Activated CD8-positive, alpha-beta memory T cell treated with anti-CD3 and anti-CD28 coated beads, Interleukin-2, amount 50 U/mL, for 24 hours (primary cell): ENCODE data around the gene ADRB1.

ENCODE experiments used
- DNase-seq: peaks from one replicate; pipeline ENCODE4 v3.0.0-alpha.2; 2020; ENCODE audit errors: extremely low read depth

ADRB1 gene

DNA sequence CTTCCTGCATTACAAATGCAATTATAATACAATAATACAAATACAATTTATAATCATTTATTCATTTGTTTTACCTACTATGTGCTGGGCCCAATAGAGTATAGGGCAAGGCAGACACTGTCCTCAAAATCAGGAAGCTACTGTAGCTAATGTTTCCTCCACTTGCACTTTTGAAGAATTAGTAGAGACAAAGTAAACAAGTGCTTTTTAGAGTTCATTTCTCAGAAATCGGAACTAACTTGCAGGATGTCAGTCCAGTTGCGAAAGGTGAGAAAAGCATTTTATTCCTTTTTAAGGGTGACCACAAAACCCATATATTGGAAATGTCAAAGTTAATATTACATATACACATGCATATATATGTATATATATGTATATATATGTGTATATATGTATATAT is 14.2 kb downstream of the ADRB1 start:
- no peak for DNase-seq

DNA sequence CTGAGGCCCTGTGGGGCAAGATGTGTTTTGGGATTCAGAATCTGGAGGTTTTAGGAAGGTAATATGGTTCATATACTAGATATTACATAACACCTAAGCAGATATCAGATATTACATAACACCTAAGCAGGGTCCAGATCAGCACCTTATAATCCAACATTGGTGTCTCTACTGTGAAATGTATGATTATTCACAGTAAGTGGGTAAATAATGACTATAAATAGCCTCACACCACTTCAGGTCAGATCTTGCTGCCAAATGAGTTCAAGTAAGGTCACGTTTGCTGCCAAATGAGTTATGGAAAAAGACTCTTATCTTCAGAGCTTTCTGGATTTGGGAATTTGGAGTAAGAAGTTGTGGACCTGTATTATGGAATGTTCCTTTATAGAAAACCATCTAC is 14.6 kb downstream of the ADRB1 start:
- DNase-seq: no peak

DNA sequence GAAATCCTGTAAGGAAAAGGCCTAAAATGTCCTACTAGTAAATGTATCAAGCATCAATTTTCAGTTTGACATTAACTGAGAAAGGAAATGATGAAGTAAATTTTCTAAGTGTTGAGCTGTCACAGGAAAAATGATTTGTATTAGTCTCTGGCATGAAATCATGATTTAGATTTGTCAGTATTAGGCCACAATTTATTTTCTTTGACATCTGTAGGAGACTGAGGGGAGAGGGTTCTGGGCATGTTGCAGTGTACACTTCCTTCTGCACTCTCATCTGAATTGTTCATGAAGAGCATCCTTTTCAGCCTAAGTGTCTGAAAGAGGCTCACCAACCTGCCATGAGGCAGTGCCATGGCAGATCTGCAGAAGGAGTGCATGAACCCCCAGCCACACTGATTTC is 15.9 kb downstream of the ADRB1 start:
- no peak for DNase-seq

DNA sequence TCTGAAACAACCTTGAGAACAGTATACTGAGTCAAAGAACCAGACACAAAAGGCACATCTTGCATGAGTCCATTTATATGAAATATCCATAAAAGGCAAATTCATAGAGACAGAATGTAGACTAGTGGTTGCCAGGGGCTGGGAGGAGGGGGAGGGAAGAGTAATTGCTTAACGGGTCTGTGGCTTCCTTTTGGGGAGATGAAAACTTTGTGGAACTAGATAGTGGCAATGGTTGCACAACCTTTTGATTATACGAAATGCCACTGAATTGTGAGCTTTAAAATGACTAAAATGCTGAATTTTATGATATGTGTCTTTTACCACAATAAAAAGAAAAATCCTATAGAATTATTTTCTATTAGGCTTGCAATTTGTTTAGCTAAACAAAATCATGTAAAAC is 16.8 kb downstream of the ADRB1 start:
- no peak for DNase-seq

DNA sequence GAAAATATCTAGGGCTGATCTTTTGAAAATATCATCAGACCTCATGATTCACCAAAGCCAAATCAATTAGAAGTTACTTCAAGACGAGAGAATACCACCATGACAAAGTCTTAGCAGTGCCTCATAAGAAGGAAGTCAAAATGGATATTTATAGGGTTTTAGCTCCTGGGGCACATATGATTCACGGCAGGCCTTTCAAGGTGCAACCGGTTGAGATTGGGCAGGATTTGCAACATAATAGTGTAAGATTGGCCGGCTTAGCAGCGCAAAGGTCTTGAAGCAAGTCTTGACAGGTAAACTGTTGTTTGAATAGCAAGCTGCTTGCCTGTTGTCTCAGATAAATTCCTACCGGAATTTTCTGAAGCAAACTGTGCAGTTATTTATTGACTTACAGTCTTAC is 17.5 kb downstream of the ADRB1 start:
- DNase-seq: no peak

DNA sequence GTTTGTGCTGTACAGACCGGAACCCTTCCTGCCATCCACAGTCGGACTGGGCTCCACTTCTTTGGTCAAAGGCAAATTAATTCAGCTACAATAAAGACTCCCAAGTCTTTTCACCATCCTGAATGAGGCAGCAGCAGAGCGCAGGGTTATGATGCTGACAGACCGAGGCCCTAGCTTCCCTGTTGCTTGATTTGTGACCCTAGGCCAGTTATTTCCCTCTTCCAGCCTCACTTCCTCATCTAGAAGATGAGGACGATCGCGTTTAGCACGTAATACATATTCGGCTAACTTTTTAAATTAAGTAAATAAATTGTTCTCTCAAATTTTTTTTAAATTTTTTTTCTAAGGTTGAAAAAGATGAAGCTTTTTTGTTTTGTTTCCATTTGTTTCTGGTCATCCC is 18.1 kb downstream of the ADRB1 start:
- DNase-seq: no peak

DNA sequence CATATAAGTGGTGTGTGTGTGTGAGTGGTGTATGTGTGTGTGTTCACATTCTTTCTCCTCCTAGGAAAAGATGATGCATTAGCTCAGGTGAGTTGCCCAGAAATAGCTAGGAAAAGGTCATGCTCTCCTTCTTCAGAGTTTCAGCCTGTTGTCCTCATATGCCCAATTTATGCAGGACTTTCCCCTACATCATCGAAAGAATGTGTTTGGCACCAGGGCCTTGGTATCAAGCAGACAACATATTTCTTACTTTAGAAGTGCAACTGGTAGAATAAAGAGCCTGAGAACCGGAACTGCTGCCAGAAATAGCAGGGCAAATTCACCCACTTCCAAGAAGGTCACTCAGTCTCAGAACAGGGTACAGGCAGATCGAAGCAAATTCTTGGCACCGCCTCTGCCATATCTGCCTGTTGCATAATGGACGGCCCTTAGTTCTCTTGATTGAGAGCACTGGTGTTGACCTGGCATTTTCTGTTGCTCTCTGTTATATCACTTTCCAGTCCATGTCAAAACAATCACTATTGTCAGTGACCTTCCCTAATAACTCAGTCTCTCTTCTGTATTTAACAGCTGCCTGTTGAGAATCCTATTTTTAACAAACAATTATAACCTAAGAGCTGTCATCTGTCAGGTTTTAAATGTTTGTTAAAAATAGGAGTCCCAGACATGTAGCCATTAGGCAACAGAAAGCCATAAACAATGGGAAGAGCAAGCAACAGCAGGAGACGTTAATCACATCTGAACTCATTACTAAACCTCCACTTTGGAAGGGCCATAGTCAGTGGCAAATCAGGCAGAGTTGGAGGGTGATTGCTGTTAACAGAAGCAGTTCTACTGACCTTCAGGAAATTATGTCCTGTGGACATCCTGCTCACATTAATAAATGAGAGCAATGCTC is 20.7 kb downstream of the ADRB1 start:
- DNase-seq: no peak

DNA sequence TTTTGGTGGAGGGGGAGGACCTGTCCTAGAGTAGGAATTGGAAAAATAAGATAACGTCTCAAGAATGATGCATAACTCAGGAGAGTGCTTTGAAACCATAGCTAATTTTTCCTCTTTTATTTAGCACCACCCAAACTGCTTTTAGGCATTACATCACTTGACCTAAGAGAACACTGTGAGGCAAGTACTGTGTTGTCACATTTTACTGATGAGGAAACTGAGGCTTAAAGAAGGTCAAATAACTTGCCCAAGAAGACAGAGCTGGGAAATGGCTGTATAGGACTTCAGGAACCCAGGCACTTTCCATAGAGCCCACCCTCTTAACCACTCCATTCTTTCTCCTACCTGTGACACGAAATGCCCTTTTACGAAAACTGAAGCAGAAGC is 21.4 kb downstream of the ADRB1 start:
- no peak for DNase-seq

DNA sequence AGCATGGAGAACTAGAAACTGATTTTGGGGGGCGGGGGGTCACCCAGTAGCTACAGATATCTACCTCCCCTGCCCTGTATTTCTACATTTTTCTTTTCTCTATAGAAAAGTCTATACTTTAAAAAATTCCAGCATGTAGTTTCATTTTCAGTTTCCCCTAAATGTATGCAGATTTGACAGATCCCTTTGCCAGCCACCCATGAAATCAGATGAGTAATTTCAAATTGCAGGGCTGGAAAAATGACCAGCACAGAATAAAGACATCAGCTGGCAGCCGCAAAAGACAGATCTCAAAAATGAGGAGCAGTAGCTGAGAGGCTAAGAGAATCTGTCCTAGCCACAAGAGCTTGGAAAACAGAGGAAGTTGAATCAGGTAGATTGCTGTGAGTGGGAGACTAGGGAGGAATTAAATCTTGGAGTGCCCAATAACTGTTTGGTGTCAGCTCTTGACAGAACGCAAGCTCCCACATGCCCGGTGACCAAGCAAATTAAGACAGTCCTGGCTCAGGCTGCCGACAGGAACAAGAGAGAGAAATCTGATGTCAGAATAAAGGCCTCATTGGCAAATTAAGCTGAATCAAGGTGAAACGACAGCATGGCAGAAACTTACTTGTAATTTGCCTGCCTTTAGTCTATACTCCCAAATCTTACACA is 24.5 kb downstream of the ADRB1 start:
- no peak for DNase-seq

DNA sequence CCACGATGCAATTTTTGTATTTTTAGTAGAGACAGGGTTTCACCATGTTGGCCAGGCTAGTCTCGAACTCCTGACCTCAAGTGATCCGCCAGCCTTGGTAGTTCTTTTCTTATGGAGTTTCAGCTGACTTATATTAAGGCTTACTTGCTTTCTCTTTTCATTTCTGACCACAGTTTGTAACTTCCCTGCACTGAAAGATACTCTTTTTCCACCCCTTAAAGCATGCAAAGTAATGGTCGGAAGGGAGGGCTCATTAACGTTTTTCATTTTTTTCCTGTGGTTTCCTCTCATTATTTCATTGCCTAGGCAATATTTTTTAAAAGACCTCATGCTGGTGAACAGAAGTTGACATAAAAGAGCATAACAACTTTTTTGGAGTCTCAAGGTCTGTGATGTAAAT is 27.0 kb downstream of the ADRB1 start:
- DNase-seq: no peak

DNA sequence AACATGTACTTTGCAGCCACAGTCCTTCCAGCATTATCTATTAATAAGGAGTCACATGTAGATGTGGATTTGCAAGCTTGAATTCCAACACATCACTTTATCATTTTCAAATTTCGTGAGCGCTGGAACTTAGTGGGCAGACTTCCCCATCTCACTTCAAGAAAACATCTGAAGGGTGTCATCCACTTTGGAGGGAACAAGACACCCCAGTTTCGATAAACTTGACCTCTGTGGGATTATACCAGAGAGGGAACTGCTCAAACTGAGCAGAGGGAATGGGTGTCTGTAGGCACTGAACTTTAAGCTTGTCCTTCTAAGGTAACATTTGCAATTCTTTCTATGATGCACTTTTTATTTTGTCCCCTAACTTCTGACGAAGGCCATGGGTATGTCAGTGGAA is 27.5 kb downstream of the ADRB1 start:
- no peak for DNase-seq

DNA sequence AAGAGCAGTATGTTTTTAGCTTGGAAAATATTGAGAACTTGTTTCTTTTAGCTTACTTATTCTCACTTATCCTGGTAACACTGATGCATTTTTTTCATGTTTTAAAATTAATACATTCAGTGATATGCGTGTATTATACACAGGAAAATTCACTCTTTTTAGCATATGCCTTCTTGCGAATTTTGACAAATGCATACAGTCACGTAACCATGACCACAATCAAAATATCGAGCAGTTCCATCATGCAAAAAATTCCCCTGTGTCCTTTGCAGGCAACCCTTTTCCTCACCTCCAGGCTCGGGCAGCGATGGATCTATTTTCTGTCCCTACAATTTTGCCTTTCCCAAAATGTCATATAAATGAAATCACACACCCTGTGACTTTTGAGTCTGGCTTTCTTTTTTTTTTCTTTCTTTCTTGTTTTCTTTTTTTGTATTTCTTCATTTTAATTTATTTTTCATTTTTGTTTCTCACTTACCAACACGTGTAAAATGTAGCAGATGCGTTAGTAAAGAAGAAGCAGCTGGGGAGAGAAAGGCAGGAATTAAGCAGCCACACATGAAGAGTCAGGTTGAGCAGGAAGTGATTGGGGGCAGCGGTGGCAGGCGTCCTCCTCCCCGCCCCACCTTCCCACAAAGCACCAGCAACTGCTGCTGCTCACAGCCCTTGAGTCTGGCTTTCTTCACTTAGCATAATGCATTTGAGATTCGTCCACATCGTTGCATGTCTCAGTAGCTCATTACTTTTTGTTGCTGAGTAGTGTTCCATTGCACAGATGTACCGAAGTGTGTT is 29.9 kb downstream of the ADRB1 start:
- DNase-seq: no peak

DNA sequence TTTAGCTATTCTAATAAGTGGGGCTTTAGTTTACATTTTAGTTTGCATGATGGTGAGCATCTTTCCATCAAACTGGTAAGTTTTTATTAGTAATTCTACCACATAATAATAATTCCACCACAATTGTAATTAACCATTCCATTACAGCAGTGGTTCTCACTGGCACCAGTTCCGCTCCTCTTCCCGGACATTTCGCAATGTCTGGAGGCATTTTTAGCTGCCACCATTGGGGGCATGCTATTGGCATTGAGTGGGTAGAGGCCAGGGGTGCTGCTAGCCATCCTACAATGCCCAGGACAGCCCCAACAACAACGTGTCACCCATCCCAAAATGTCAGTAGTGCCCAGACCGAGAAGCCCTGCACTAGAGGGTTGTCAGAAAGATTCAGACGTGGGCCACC is 31.4 kb downstream of the ADRB1 start:
- no peak for DNase-seq

DNA sequence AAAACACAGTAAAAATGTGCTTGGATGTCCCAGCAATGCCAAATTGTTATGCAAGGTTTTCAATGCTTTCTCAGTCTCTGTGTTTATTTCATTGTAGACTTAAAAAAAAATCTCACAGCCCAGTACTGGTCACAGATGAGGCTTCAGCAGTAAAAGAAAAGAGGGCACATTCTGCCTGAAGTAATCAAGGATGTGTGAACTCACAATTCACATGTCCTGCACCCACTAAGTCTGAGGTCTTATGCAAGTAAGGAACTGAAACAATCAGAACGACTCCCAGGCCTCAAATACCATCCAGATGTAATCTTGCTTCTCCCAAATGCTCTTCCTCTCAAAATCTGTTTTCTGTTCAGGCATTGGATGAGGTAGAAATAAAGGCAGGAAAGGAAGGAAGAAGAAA is 33.7 kb downstream of the ADRB1 start:
- no peak for DNase-seq

DNA sequence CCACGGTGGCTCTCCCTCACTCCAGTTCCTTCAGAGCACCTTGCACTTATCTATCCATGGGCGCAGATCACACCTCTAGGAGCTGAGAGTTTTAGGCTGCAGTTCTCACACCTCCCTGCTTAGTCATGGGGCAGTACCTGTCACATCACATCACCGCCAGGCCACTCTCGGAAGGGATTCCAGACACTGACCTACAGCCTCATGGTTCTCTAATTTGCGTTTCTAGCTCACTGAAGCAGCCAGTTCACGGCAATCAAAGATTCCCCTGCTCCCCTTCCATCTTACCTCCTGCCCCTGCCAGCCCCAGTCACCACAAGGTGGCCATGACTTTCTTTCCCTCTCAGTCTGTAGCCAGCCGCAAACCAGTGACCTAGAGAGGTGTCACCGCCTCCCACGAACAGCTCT is 34.2 kb downstream of the ADRB1 start:
- DNase-seq: no peak

DNA sequence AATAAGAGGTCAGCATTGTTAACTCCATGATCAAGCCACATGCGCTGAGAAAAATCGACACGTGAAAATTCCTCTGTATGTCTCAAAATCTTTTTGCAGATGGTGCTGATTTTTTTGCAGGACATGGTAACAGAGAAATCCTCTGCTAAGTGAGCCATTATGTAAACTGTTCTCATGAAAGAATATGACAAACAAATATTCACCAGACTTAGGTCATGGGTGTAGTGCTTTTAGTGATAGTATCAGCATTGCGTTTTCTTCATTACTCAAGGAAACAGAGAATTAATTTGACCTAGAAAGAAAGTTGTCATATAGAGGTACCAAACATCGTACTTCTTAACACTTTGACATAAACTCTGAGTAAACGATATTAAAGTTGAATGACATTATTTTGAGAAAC is 34.7 kb downstream of the ADRB1 start:
- DNase-seq: no peak

DNA sequence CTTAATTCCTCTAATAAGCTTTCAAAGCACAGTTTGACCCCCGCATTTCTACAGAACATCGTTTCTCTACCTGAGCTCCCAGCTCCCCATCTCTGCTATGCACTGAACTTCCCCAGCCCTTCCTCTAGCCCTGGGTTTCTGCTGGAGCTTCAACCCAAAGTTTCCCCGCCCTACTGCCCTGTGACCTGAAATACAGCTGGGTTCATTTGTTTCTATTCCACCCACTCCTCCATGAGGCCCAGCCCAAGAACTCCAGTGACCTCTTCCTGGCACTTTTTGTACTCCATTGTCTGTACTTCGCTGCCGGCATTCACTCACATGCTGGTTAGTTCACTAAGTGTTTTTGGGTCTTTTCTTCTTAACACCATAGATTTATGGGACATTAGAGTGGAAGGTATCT is 35.8 kb downstream of the ADRB1 start:
- no peak for DNase-seq

DNA sequence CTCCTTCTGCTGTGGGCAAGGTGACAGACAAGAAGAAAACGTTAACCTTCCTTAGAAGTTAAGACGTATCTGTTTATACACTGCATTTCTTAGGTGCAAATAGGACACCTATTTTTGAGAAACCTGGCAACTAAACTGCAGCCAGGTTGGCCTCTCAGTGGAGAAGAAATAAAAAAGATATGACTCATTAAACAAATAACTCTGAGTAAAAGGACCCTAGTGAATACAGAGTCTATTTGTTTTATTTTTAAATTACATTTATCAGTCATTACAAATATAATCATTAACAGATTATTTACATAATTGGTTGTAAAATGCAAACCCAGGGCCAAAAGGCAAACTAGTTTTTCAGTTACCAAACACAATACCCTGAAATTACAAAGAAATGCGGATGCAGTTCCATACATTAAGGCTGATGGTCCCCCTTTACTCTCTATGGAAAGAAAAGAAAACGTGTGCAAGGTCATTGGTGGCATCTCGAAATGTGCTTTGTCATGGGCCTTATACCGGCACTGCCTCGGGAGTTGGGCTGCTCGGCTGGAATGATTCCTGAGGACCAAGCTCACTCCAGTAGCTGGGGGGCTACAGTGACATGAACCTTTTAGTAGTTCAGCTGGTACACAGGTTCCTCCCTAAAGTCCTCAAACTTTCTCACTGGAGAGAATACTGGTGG is 38.4 kb downstream of the ADRB1 start:
- DNase-seq: no peak

DNA sequence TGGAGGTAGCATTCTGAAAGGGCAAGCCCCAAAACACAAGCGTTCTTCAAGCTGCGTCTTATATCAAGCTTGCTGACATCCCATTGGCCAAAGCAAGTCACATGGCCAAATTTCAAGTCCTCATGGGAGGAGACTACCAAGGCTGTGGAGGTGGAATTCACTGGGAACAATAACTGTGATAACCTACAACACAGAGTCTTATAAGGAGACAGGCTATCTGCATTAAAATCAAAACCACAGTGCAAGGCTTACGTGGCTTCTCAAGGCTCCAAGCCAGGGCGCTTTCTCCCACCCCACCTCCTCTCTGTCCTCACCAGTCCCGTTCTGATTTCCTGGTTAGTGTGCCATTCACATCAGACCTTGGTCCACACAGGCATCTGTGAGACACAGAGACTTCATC is 39.4 kb downstream of the ADRB1 start:
- no peak for DNase-seq

DNA sequence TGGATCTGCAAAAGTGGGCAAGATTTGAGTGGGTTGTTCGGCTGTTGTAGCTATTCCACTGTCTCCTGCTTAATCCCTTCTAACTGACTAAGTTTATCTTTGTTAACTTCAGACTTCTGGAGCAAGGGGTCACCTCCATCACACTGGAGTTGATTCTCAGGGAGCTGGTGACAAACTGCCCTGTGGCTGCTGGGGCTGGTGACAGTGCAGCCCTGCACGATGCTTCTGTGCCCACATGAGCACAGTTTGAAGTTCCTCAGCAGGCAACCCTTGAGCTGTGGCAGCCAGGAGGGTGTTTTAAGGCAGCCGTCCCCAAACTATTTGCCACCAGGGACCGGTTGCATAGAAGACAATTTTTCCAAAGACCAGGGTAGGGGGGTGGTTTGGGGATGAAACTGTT is 40.5 kb downstream of the ADRB1 start:
- DNase-seq: no peak

DNA sequence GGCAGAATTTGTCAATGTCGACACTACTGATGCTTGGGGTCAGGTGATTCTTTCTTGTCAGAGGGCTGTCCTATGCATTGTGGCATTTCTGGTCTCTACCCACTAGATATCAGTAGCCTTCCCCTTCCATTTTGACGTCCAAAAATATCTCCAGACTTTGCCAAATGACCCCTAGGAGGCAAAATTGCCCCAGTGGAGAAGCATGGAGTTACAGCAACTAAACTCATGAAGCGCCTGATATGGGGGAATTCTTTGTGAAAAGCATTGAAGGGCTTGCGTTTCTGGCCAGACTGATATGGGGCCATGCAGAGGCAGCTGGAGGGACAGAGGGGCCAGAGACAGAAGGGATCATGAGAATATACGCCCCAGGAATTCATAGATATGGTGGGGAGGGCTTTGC is 43.6 kb downstream of the ADRB1 start:
- DNase-seq: no peak

DNA sequence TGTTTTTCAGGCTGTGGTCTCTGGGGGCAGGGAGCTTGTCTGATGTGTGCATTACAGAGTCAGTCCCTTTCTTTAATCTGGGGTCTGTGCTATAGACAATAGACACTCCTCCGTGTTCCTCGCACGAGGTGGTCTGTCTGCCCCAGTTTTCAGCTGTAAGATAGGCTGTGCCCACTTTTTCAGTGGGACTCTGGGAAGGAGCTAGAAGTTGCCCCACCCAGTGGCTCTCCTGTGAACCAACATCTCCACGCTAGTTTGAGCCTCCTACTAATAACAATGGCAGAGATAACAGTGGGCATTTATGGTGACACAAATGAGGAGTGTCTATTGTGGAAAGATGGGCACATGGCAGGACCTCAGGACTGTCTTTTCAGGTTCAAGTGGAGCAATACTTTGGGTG is 44.0 kb downstream of the ADRB1 start:
- DNase-seq: no peak
